DND-41 (cell line): ENCODE results near the gene KCNG1.

ENCODE experiments used
- ATAC-seq: fragments of 200-7000 bp; cut with Tn5 transposase; 3 replicates; pipeline ENCODE4 v1.9.1; 2021; ENCODE audit warnings: low read depth; ENCODE audit not compliant: insufficient read depth
- DNase-seq: peaks from one replicate; pipeline ENCODE4 v3.0.0-alpha.2; 2020
- H2AFZ ChIP-seq: 2 replicates; pipeline ENCODE4 v1.6.0; 2012; ENCODE audit warnings: low read depth, low read length
- H3K27ac ChIP-seq: 2 replicates; pipeline ENCODE4 v1.5.1; 2012; ENCODE audit warnings: low read length, inconsistent platforms
- H3K27me3 ChIP-seq: fragments of 200-600 bp; sonication (generic); 2 replicates; pipeline ENCODE4 v1.6.0; 2012; ENCODE audit warnings: low read length, mild to moderate bottlenecking, inconsistent platforms; ENCODE audit not compliant: insufficient read depth, poor library complexity
- H3K36me3 ChIP-seq: 2 replicates; pipeline ENCODE4 v1.5.1; 2012; ENCODE audit warnings: low read length, inconsistent platforms; ENCODE audit not compliant: insufficient read depth
- H3K4me1 ChIP-seq: 2 replicates; pipeline ENCODE4 v1.5.1; 2012; ENCODE audit warnings: mild to moderate bottlenecking, low read length; ENCODE audit not compliant: insufficient read depth
- H3K4me2 ChIP-seq: 2 replicates; pipeline ENCODE4 v1.6.0; 2012; ENCODE audit warnings: mild to moderate bottlenecking, moderate library complexity, low read length, inconsistent platforms; ENCODE audit not compliant: insufficient read depth
- H3K4me3 ChIP-seq, 2 experiments: fragments of 200-600 bp in 1 of 2; shearing (Covaris generic) in 1 of 2; 2 replicates each; pipeline ENCODE4 v1.5.1; 2012 to 2016; ENCODE audit warnings: inconsistent platforms in 2 of 2, low read length in 2 of 2, mild to moderate bottlenecking in 2 of 2, low read depth in 1 of 2, moderate library complexity in 1 of 2
- H3K79me2 ChIP-seq: 2 replicates; pipeline ENCODE4 v1.6.0; 2012; ENCODE audit warnings: low read length, inconsistent platforms; ENCODE audit not compliant: insufficient read depth
- H3K9ac ChIP-seq: 2 replicates; pipeline ENCODE4 v1.6.0; 2012; ENCODE audit warnings: low read depth, mild to moderate bottlenecking, inconsistent platforms, low read length, moderate library complexity
- H3K9me3 ChIP-seq: 2 replicates; pipeline ENCODE4 v1.5.1; 2012; ENCODE audit warnings: low read length, moderate library complexity, mild to moderate bottlenecking, inconsistent platforms; ENCODE audit not compliant: insufficient read depth, severe bottlenecking
- H4K20me1 ChIP-seq: 2 replicates; pipeline ENCODE4 v1.6.0; 2012; ENCODE audit warnings: low read length; ENCODE audit not compliant: insufficient read depth
- CTCF ChIP-seq: IDR thresholded peaks from 2 replicates; pipeline ENCODE4 v1.5.1; 2012; ENCODE audit warnings: borderline replicate concordance, low read length, moderate library complexity, mild to moderate bottlenecking; ENCODE audit not compliant: poor library complexity, severe bottlenecking; ENCODE audit errors: extremely low read depth
- EZH2 ChIP-seq: IDR thresholded peaks from 3 replicates; pipeline ENCODE4 v1.6.1; 2012; ENCODE audit warnings: borderline replicate concordance, low read depth, mild to moderate bottlenecking, moderate library complexity, low read length, inconsistent platforms; ENCODE audit not compliant: severe bottlenecking

The KCNG1 gene

GRCh38 chr20:51004781-51005180 lies 18.1 kb downstream of the KCNG1 start:
- Histone ChIP-seq H3K27ac (no peak overlapping the region), H2AFZ (no peak overlapping the region), H4K20me1 (peaks cover 3% of the 10 kb centered on the region; the same call in 1 of the 2 replicates), H3K79me2 (no peaks in the 10 kb centered on the region), H3K9me3 (no peaks in the 10 kb centered on the region), H3K27me3 (peaks cover 36% of the 10 kb centered on the region), H3K36me3 (no peaks in the 10 kb centered on the region), H3K4me2 (no peak overlapping the region), H3K9ac (no peak overlapping the region), H3K4me3 (no peak overlapping the region), H3K4me1 (no peaks in the 10 kb centered on the region)
- ATAC-seq (no peak), DNase-seq (no peak)
- TF ChIP-seq CTCF = no peak
- no peak for TF ChIP-seq EZH2

DNA sequence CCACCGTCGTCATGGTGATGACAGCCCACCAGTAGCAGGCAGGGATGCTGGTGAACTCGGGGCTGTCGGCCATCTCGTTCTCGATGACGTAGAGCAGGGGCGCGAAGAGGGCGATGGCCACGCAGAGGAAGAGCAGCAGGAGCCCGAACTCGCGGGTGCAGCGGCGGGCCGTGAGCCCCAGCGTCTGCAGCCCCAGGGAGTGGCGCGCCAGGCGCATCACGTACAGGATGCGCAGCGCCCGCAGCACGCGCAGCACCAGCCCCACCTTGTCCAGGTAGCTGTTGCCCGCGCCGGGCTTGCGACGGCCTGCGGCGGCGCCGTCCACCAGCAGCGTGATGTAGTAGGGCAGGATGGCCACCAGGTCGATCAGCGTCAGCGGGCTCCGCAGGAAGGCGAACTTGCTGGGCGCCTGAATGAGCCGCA lies 18.6 kb downstream of the KCNG1 start:
- peaks cover 5% of the 10 kb centered on the region; the same call in 1 of the 2 replicates for H4K20me1 ChIP-seq
- DNase-seq (no peak), ATAC-seq (no peak)
- no peak overlapping the region for H3K4me2 ChIP-seq
- H3K36me3 ChIP-seq = no peaks in the 10 kb centered on the region
- H3K9ac ChIP-seq = no peak overlapping the region
- H3K79me2 ChIP-seq = no peaks in the 10 kb centered on the region
- TF ChIP-seq CTCF (no peak), EZH2 (no peak)
- H3K4me1 ChIP-seq = no peaks in the 10 kb centered on the region
- H3K27ac ChIP-seq = no peak overlapping the region
- H2AFZ ChIP-seq = no peak overlapping the region
- H3K4me3 ChIP-seq = no peak overlapping the region
- peaks cover 40% of the 10 kb centered on the region for H3K27me3 ChIP-seq
- H3K9me3 ChIP-seq = no peaks in the 10 kb centered on the region

GRCh38 chr20:51003753-51004152 lies 19.2 kb downstream of the KCNG1 start:
- H3K9ac ChIP-seq = no peak overlapping the region
- no peaks in the 10 kb centered on the region for H3K36me3 ChIP-seq
- H4K20me1 ChIP-seq = peaks cover 6% of the 10 kb centered on the region; the same call in 1 of the 2 replicates
- DNase-seq (no peak), ATAC-seq (no peak)
- TF ChIP-seq CTCF (no peak), EZH2 (no peak)
- H3K79me2 ChIP-seq = no peaks in the 10 kb centered on the region
- H3K9me3 ChIP-seq = no peaks in the 10 kb centered on the region
- peaks cover 46% of the 10 kb centered on the region for H3K27me3 ChIP-seq
- H3K4me3 ChIP-seq = no peak overlapping the region
- H3K4me1 ChIP-seq = no peaks in the 10 kb centered on the region
- no peak overlapping the region for H3K4me2 ChIP-seq
- no peak overlapping the region for H3K27ac ChIP-seq
- H2AFZ ChIP-seq = no peak overlapping the region

GRCh38 chr20:51002633-51003032 lies 20.3 kb downstream of the KCNG1 start:
- peaks cover 48% of the 10 kb centered on the region for H3K27me3 ChIP-seq

More at GRCh38 chr20:51002633-51003032, 20.3 kb downstream of the KCNG1 start:
- no peaks in the 10 kb centered on the region for H3K36me3 ChIP-seq
- H3K9me3 ChIP-seq = no peaks in the 10 kb centered on the region
- peaks cover 6% of the 10 kb centered on the region; the same call in 1 of the 2 replicates for H4K20me1 ChIP-seq
- H3K27ac ChIP-seq = no peak overlapping the region
- no peaks in the 10 kb centered on the region for H3K4me1 ChIP-seq
- no peak for ATAC-seq
- no peaks in the 10 kb centered on the region for H3K79me2 ChIP-seq
- no peak overlapping the region for H3K4me2 ChIP-seq
- no peak for TF ChIP-seq EZH2
- TF ChIP-seq CTCF = no peak
- H3K4me3 ChIP-seq = no peak overlapping the region
- H3K9ac ChIP-seq = no peak overlapping the region
- no peak overlapping the region for H2AFZ ChIP-seq
- no peak for DNase-seq
